Heart left ventricle (tissue), 16 donors: ENCODE data around the gene SLTM. TPM values are rescaled to one million over a fixed set of nuclear protein-coding genes. Genes with fewer than 3 reads are reported as not detected.
"Not testable (repeated sequence)": the region's sequence is repeated elsewhere in the genome, so short reads cannot be mapped to it uniquely, and the experiment has no call there.

Experiments
- ATAC-seq, 4 donors: fragments of 200-7000 bp; cut with Tn5 transposase; one replicate each; pipeline ENCODE4 v1.9.1; 2020 to 2022; ENCODE audit warnings: moderate library complexity in 4 of 4, mild to moderate bottlenecking in 3 of 4, moderate number of reproducible peaks in 1 of 4
- DNase-seq, 5 donors: peaks; one replicate each; pipeline ENCODE4 v3.0.0-alpha.2; 2020
- H3K27ac ChIP-seq, 12 donors: fragments of 200-600 bp; sonication (generic) in 4 of 12; one replicate each; pipeline versions ENCODE4 v1.5.0 to v1.8.0; 2016 to 2022; ENCODE audit warnings: mild to moderate bottlenecking in 2 of 12
- H3K27me3 ChIP-seq, 9 donors: fragments of 200-600 bp; sonication (generic) in 2 of 9; one replicate each; pipeline versions ENCODE4 v1.5.1 to v1.8.0; 2016 to 2022; ENCODE audit warnings: mild to moderate bottlenecking in 3 of 9
- H3K36me3 ChIP-seq, 9 donors: fragments of 200-600 bp; sonication (generic) in 2 of 9; one replicate each; pipeline versions ENCODE4 v1.5.0 to v1.8.0; 2018 to 2022; ENCODE audit warnings: mild to moderate bottlenecking in 2 of 9
- H3K4me1 ChIP-seq, 12 donors: fragments of 200-600 bp; sonication (generic) in 4 of 12; one replicate each; pipeline versions ENCODE4 v1.5.0 to v1.8.0; 2016 to 2022; ENCODE audit warnings: mild to moderate bottlenecking in 3 of 12
- H3K4me3 ChIP-seq, 12 donors: fragments of 200-600 bp; sonication (generic) in 4 of 12; one replicate each; pipeline versions ENCODE4 v1.5.0 to v1.8.0; 2017 to 2022; ENCODE audit warnings: mild to moderate bottlenecking in 9 of 12, moderate library complexity in 4 of 12
- H3K9me3 ChIP-seq, 12 donors: fragments of 200-600 bp; sonication (generic) in 4 of 12; one replicate each; pipeline versions ENCODE4 v1.5.0 to v1.8.0; 2016 to 2022; ENCODE audit warnings: mild to moderate bottlenecking in 1 of 12
- CTCF ChIP-seq, 12 donors: fragments of 200-600 bp; sonication (generic) in 4 of 12; IDR thresholded peaks; one replicate each; pipeline versions ENCODE4 v1.5.0 to v1.8.0; 2018 to 2022; ENCODE audit warnings: antibody characterized with exemption in 12 of 12, mild to moderate bottlenecking in 5 of 12
- POLR2A ChIP-seq, 2 donors: fragments of 450-650 bp; IDR thresholded peaks; one replicate each; pipeline ENCODE4 v1.6.1; 2017; ENCODE audit warnings: antibody characterized with exemption in 2 of 2, mild to moderate bottlenecking in 2 of 2, moderate library complexity in 2 of 2
- WGBS, 4 donors: extraction: QIAGEN DNeasy Blood & Tissue Kit in 2 of 4; methylation state at CpG; one replicate each; pipeline versions ENCODE4 v1.1.5 to v1.1.7; 2013 to 2018; 5-methylcytosine and 5-hydroxymethylcytosine counted together
- intact Hi-C, 10 donors: fragments of 100-400 bp; cut with DNase I; formaldehyde crosslinking; loops; one replicate each; pipeline versions ENCODE4 v1.11.1 to v1.14.2; 2022
- polyA plus RNA-seq, 2 donors: library from polyadenylated mRNA; stranded (reverse); fragments of 200-250 nt; gene quantifications; one replicate each; pipeline ENCODE4 v1.2.3, GENCODE V29; 2013
- total RNA-seq, 9 donors: library from RNA; depleted of rRNA in 2 of 9; stranded (reverse); fragments of >200 nt in 2 of 9; fragmentation: NEBNext Ultra II Directional in 3 of 9; extraction: Animal tissue kit (Norgen Biotek cat#: 25700) in 3 of 9; gene quantifications; one replicate each; pipeline versions ENCODE4 v1.1.0 to v1.2.4, GENCODE V29; 2016 to 2023
- donor health status: ischemic (EF 13 %, LVEDD 7.1; RV severe dilation, severe dysfunction).
- donor health status: healthy with polysubstance abuse.
- donor health status: DM: no; HTN: yes; CAD: no.
- donor health status: DM: no; HTN: no; CAD: no.
- donor health status: ischemic (EF 25% LVEDD 6.9; RV normal size, moderate dysfunction).
- donor health status: ischemic (EF 25% LVEDD 5.7; RV mildly dilated, moderate dysfunction).
- donor health status: healthy.
- donor health status: DM: yes; HTN: yes; CAD: no.
- donor health status: ischemic (EF 35%, LVEDD 5.7; RV mildly dilated, moderate dysfunction).
- donor health status: nonischemic (EF 11% LVEDD 7.7; RV severe dilation, severe dysfunction).
- donor health status: DM: yes; HTN: yes; CAD: no.
- donor health status: PGD.
- donor health status: ischemic (EF 29% LVEDD 5.4; RV normal size, mild dysfunction).
- donor health status: nonischemic (EF 23%, LVEDD 6.1; RV moderate dilation, normal function).

Gene SLTM
- total and polyA plus RNA-seq, 11 donors = 41.9 to 68.2 (median 48.1) TPM

DNA sequence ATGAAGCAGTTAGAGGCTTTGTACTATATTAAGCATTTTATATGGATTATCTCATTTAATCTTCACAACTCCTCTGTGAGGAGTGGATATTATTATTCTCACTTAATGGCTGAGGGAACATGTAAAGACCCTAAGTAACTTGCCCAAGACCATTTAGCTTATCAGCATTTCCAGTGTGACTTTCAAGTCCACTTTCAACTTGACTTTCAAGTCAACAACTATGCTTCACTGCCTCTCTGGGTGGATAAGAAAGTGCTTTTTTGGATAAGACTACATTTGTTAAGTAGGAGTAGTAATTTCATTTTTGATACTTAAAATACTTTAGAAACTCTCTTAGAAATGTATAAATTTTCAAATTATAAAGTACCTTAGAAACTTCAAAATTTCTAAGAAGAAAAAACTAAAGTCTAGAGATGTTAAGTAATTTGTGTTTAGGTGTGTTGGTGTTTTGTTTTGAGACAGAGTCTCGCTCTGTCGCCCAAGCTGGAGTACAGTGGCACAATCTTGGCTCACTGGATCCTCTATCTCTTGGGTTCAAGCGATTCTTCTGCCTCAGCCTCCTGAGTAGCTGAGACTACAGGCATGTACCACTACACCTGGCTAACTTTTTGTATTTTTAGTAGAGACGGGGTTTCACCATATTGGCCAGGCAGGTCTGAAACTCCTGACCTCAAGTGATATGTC lies 90.6 kb downstream of the SLTM start:
- no peak for DNase-seq
- H3K4me1 ChIP-seq = no peaks in the 10 kb centered on the region
- no peaks in the 10 kb centered on the region for H3K27me3 ChIP-seq
- no peaks in the 10 kb centered on the region for H3K9me3 ChIP-seq
- TF ChIP-seq CTCF (IDR thresholded peaks at IDR 0.05) (no peak), POLR2A (IDR thresholded peaks at IDR 0.05) (no peak)
- H3K4me3 ChIP-seq = no peak overlapping the region
- 97 to 99% (median 98%) methylated on average over 4 of the region's 4 CpGs for WGBS, 4 donors
- intact Hi-C loops = no loop called here
- no peak for ATAC-seq
- H3K27ac ChIP-seq = no peak overlapping the region
- H3K36me3 ChIP-seq = peaks cover 0 to 43% (median 23%) of the 10 kb centered on the region in 9 donors

GRCh38 chr15:58840048-58840447 lies 93.4 kb downstream of the SLTM start:
- DNase-seq (no peak), ATAC-seq (no peak)
- Histone ChIP-seq H3K36me3 (peaks cover 0 to 39% (median 11%) of the 10 kb centered on the region in 9 donors), H3K27ac (no peak overlapping the region), H3K9me3 (no peaks in the 10 kb centered on the region), H3K4me3 (no peak overlapping the region), H3K27me3 (no peaks in the 10 kb centered on the region), H3K4me1 (no peaks in the 10 kb centered on the region)
- 91 to 93% (median 92%) methylated on average over 8 of the region's 8 CpGs for WGBS, 4 donors
- intact Hi-C loops = no loop called here
- no peak for TF ChIP-seq CTCF (IDR thresholded peaks at IDR 0.05)
- TF ChIP-seq POLR2A (IDR thresholded peaks at IDR 0.05) = no peak

DNA sequence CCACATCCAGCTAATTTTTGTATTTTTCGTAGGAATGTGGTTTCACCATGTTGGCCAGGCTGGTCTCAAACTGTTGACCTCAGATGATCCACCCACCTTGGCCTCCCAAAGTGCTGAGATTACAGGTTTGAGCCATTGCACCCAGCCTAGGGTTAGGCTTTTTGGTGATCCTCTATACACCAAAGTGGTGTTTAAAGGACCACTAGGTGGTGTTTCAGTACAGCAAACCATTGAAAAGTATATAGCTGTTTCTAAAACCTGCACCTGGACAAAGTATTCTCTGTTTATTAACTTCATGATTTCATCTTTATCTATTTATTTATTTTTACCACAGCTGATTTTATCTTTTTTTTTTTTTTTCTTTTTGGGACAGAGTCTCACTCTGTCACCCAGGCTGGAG lies 94.0 kb downstream of the SLTM start:
- H3K27me3 ChIP-seq = no peaks in the 10 kb centered on the region
- DNase-seq (no peak), ATAC-seq (no peak)
- H3K27ac ChIP-seq = no peak overlapping the region
- 92 to 96% (median 93%) methylated on average over 1 of the region's 1 CpG for WGBS, 4 donors
- no peaks in the 10 kb centered on the region for H3K9me3 ChIP-seq
- H3K4me1 ChIP-seq = no peaks in the 10 kb centered on the region
- TF ChIP-seq CTCF (IDR thresholded peaks at IDR 0.05) = peak in 4 of 12 donors; percentile 7 to 30 (median 26)
- TF ChIP-seq POLR2A (IDR thresholded peaks at IDR 0.05) = no peak
- peaks cover 0 to 37% (median 10%) of the 10 kb centered on the region in 9 donors for H3K36me3 ChIP-seq
- H3K4me3 ChIP-seq = no peak overlapping the region
- intact Hi-C loops = no loop called here

DNA sequence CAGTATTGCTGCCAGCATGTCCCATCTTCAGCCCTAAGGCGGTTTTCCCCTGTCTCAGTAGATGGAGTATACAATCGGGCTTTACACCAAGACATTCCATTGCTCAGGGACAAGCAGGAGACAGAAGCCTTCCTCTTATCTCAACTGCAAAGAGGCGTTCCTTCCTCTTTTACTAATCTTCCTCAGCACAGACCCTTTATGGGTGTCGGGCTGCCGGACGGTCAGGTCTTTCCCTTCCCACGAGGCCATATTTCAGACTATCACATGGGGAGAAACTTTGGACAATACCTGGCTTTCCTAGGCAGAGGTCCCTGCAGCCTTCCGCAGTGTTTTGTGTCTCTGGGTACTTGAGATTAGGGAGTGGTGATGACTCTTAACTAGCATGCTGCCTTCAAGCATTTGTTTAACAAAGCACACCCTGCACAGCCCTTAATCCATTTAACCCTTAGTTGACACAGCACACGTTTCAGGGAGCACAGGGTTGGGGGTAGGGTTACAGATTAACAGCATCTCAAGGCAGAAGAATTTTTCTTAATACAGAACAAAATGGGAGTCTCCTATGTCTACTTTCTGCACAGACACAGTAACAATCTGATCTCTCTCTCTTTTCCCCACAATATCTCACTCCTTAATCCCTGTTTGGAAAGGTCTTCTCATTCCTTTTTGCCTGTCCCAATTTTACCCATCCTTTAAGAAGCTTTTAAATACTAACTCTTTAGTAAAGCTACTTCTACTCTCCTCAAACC lies 99.6 kb downstream of the SLTM start:
- H3K9me3 ChIP-seq, DNase-seq, ATAC-seq, intact Hi-C loops, H3K4me1 ChIP-seq, H3K4me3 ChIP-seq, H3K27me3 ChIP-seq, H3K27ac ChIP-seq: not testable (repeated sequence)
- H3K36me3 ChIP-seq = peaks cover 0 to 60% (median 15%) of the 10 kb centered on the region in 9 donors
- 47 to 59% (median 57%) methylated on average over 9 of the region's 9 CpGs for WGBS, 4 donors
